Lower leg skin (tissue), 3 donors: ENCODE data around the gene DYRK3.

Source experiments
- CTCF ChIP-seq, 3 donors: fragments of 450-650 bp; IDR thresholded peaks; one replicate each; pipeline ENCODE4 v1.5.1; 2016; ENCODE audit warnings: antibody characterized with exemption in 3 of 3, mild to moderate bottlenecking in 3 of 3, moderate library complexity in 2 of 3
- POLR2A ChIP-seq, 2 donors: fragments of 450-650 bp; IDR thresholded peaks; one replicate each; pipeline ENCODE4 v1.6.1; 2016 to 2017; ENCODE audit warnings: antibody characterized with exemption in 2 of 2, mild to moderate bottlenecking in 1 of 2, moderate library complexity in 1 of 2

GRCh38 chr1:206656936-206657335 lies 21.6 kb downstream of the DYRK3 start:
- TF ChIP-seq CTCF (IDR thresholded peaks at IDR 0.05) (no peak), POLR2A (IDR thresholded peaks at IDR 0.05) (no peak)
